HG03442 (cell line): ENCODE data around the gene SPAG9.

Experiments used
- ATAC-seq: cut with Tn5 transposase; IDR thresholded peaks from one replicate; pipeline ENCODE4 v1.9.1; 2021; ENCODE audit warnings: mild to moderate bottlenecking, moderate library complexity; ENCODE audit not compliant: unreplicated experiment

Gene SPAG9

GRCh38 chr17:50922721-50923405, 197.8 kb downstream of the SPAG9 start:
- no peak for ATAC-seq

GRCh38 chr17:50922107-50922506, 198.6 kb downstream of the SPAG9 start:
- ATAC-seq = no peak

- ATAC-seq = no peak
These were observed 199.6 kb downstream of the SPAG9 start for GRCh38 chr17:50920891-50921586.

- no peak for ATAC-seq
These were observed 200.6 kb downstream of the SPAG9 start for GRCh38 chr17:50920041-50920410.

GRCh38 chr17:50919321-50920040, 201.2 kb downstream of the SPAG9 start:
- ATAC-seq = peak; percentile 60

GRCh38 chr17:50918933-50919296, 201.8 kb downstream of the SPAG9 start:
- no peak for ATAC-seq

- ATAC-seq = no peak
These were observed 202.4 kb downstream of the SPAG9 start for GRCh38 chr17:50918071-50918932.

GRCh38 chr17:50917418-50917743, 203.3 kb downstream of the SPAG9 start:
- ATAC-seq = no peak

- ATAC-seq = no peak
These were observed 203.8 kb downstream of the SPAG9 start for GRCh38 chr17:50916708-50917417.

GRCh38 chr17:50916026-50916707, 204.5 kb downstream of the SPAG9 start:
- ATAC-seq = no peak

- ATAC-seq = no peak
These were observed 206.1 kb downstream of the SPAG9 start for GRCh38 chr17:50914505-50915063.

- ATAC-seq = no peak
These were observed 207.5 kb downstream of the SPAG9 start for GRCh38 chr17:50913120-50913519.
